ENCODE results near the gene GPR108. TPM values are rescaled to one million over a fixed set of nuclear protein-coding genes. Genes with fewer than 3 reads are reported as not detected.

Gene GPR108
- total and polyA plus RNA-seq, 2 of the 13 experiments (the other 11 are each of a cell fraction or from before 2014, with no cell fraction given), result 36.4 to 63.0 TPM

DNA sequence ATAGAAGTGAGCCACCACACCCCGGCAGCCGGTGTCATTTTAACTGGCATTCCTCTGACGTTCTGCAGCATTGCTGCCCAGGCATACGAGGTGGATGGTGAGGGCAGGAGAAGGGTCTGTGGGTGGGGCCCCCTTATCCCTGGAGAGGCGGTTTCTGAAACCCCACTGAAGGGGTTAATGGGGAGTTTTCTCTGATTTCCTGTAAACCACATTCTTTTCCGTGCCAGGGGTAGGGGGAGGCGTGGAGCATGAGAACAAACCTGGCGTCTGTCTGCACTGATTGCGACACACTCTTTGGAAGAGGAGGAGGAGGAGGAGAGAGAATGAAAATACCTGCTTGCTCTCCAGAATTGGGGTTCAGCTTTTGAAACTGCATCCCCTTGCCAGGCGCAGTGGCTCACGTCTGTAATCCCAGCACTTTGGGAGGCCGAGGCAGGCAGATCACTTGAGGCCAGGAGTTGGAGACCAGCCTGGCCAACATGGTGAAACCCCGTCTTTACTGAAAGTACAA lies 14.2 kb downstream of the GPR108 start (continued):
- TF ChIP-seq, protein P1, sequence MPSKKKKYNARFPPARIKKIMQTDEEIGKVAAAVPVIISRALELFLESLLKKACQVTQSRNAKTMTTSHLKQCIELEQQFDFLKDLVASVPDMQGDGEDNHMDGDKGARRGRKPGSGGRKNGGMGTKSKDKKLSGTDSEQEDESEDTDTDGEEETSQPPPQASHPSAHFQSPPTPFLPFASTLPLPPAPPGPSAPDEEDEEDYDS (CRISPR knock-in tag; IDR thresholded peaks at IDR 0.05), result peak; percentile 56; the same call in 1 of the 2 replicates
- 0 out of 2 replicates have a peak, but pooled peaks have one; percentile 29 for TF ChIP-seq ZNF878 (CRISPR knock-in tag; IDR thresholded peaks at IDR 0.05)
- TF ChIP-seq TBX3 (IDR thresholded peaks at IDR 0.05; ENCODE audit: borderline replicate concordance), result no peak
- TF ChIP-seq SNAI1 (CRISPR knock-in tag; IDR thresholded peaks at IDR 0.05; ENCODE audit: borderline replicate concordance), result peak; percentile 49; the same call in 1 of the 2 replicates
- TF ChIP-seq, protein P2, sequence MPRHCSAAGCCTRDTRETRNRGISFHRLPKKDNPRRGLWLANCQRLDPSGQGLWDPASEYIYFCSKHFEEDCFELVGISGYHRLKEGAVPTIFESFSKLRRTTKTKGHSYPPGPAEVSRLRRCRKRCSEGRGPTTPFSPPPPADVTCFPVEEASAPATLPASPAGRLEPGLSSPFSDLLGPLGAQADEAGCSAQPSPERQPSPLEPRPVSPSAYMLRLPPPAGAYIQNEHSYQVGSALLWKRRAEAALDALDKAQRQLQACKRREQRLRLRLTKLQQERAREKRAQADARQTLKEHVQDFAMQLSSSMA (CRISPR knock-in tag; IDR thresholded peaks at IDR 0.05), result no peak
- TF ChIP-seq ELK4 (CRISPR knock-in tag; IDR thresholded peaks at IDR 0.05; ENCODE audit: borderline replicate concordance), result no peak
- TF ChIP-seq ZNF883 (CRISPR knock-in tag; IDR thresholded peaks at IDR 0.05; ENCODE audit: not compliant biosample characterization), result no peak
- TF ChIP-seq, protein P3, sequence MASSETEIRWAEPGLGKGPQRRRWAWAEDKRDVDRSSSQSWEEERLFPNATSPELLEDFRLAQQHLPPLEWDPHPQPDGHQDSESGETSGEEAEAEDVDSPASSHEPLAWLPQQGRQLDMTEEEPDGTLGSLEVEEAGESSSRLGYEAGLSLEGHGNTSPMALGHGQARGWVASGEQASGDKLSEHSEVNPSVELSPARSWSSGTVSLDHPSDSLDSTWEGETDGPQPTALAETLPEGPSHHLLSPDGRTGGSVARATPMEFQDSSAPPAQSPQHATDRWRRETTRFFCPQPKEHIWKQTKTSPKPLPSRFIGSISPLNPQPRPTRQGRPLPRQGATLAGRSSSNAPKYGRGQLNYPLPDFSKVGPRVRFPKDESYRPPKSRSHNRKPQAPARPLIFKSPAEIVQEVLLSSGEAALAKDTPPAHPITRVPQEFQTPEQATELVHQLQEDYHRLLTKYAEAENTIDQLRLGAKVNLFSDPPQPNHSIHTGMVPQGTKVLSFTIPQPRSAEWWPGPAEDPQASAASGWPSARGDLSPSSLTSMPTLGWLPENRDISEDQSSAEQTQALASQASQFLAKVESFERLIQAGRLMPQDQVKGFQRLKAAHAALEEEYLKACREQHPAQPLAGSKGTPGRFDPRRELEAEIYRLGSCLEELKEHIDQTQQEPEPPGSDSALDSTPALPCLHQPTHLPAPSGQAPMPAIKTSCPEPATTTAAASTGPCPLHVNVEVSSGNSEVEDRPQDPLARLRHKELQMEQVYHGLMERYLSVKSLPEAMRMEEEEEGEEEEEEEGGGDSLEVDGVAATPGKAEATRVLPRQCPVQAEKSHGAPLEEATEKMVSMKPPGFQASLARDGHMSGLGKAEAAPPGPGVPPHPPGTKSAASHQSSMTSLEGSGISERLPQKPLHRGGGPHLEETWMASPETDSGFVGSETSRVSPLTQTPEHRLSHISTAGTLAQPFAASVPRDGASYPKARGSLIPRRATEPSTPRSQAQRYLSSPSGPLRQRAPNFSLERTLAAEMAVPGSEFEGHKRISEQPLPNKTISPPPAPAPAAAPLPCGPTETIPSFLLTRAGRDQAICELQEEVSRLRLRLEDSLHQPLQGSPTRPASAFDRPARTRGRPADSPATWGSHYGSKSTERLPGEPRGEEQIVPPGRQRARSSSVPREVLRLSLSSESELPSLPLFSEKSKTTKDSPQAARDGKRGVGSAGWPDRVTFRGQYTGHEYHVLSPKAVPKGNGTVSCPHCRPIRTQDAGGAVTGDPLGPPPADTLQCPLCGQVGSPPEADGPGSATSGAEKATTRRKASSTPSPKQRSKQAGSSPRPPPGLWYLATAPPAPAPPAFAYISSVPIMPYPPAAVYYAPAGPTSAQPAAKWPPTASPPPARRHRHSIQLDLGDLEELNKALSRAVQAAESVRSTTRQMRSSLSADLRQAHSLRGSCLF (CRISPR knock-in tag; IDR thresholded peaks at IDR 0.05; ENCODE audit: borderline replicate concordance), result no peak
- TF ChIP-seq BRF2 (CRISPR knock-in tag; IDR thresholded peaks at IDR 0.05), result no peak
- TF ChIP-seq ZBED4 (CRISPR knock-in tag; IDR thresholded peaks at IDR 0.05; ENCODE audit: borderline replicate concordance), result no peak; the same call in 1 of the 2 replicates
- TF ChIP-seq NFYC (CRISPR knock-in tag; IDR thresholded peaks at IDR 0.05), result no peak; the same call in 1 of the 2 replicates
- TF ChIP-seq TSC22D2 (CRISPR knock-in tag; IDR thresholded peaks at IDR 0.05; ENCODE audit: borderline replicate concordance), result no peak
- TF ChIP-seq ZNF768 (CRISPR knock-in tag; IDR thresholded peaks at IDR 0.05), result no peak
- TF ChIP-seq SP140L (CRISPR knock-in tag; IDR thresholded peaks at IDR 0.05; ENCODE audit: borderline replicate concordance), result no peak
- TF ChIP-seq PCBP2 (optimal IDR thresholded peaks at IDR 0.05; ENCODE audit: low read depth, low read length, poor library complexity, severe bottlenecking), result no peak
- TF ChIP-seq SRSF4 (IDR thresholded peaks at IDR 0.05; ENCODE audit: low read depth, low read length, poor library complexity, severe bottlenecking), result no peak
